Type B pancreatic cell (in vitro differentiated cells): ENCODE results near the gene ASXL1. TPM values are rescaled to one million over a fixed set of nuclear protein-coding genes. Genes with fewer than 3 reads are reported as not detected.

Experiments used
- DNase-seq: peaks from one replicate; pipeline ENCODE4 v3.0.0; 2021; ENCODE audit warnings: mixed read lengths; ENCODE audit not compliant: unreplicated experiment; ENCODE audit errors: extremely low spot score
- H3K27ac Mint-ChIP-seq: 2 replicates; pipeline ENCODE4 v1.8.0; 2021; ENCODE audit warnings: mild to moderate bottlenecking, mixed read lengths
- H3K27me3 Mint-ChIP-seq: 2 replicates; pipeline ENCODE4 v1.8.0; 2021; ENCODE audit warnings: mixed read lengths
- H3K36me3 Mint-ChIP-seq: 2 replicates; pipeline ENCODE4 v1.8.0; 2021; ENCODE audit warnings: mixed read lengths
- H3K4me1 Mint-ChIP-seq: one replicate; pipeline ENCODE4 v1.8.0; 2021; ENCODE audit warnings: mixed read lengths; ENCODE audit not compliant: unreplicated experiment
- H3K4me3 Mint-ChIP-seq: 2 replicates; pipeline ENCODE4 v1.8.0; 2021; ENCODE audit warnings: mild to moderate bottlenecking, mixed read lengths
- H3K9me3 Mint-ChIP-seq: 2 replicates; pipeline ENCODE4 v1.8.0; 2021; ENCODE audit warnings: mixed read lengths
- total RNA-seq: library from RNA; stranded (reverse); gene quantifications from 2 replicates; pipeline ENCODE4 v1.2.1, GENCODE V29; 2021; ENCODE audit warnings: low replicate concordance
- TF ChIP-seq, protein P1 (sequence below): fragments of 200-600 bp; sonication (generic); conservative IDR thresholded peaks from 2 replicates; pipeline ENCODE4 v1.5.0; 2021; ENCODE audit warnings: antibody characterized with exemption, mild to moderate bottlenecking

ASXL1 gene
- total RNA-seq, 1 donor from 2014 or later: 157 TPM

DNA sequence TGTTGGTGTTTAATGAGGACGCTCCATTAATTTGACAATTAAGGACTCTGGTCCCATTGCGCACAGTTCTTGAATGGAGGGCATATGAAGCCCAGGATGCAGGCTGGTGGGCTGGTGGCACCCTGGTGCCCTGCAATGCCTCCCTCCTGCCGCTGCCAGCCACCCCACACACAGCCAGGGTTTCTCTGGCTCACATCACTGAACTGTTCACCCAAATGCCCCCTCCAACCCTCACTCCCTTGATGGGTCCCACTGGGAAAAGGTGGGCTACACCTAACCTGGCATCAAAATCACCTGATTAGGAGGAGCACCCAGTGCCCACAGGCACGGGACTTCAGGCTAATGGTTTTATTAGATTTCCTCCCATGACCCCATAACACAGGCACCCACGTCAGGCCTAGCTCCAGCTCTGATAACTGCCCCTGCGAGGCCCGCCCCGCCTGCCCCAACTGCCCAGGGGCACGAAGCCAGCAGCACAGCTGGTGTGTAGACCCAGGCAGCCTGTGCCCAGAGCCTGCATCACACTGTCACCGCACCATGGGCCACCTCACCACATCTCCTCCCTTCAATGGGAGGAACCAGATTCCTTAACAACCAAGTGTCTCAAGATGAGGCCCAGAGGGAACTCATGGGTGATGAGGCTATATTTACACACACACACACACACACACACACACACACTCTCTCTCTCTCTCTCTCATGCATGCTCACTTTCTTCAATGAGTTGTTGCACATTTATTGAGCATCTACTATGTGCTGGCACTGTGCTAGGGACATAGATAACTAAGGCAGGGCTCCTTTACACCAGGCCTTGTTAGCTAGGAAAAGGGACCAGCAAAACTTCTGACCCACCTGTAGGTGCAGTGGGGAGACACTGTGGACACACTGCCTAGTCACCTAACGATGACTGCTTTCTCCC, 119.7 kb downstream of the ASXL1 start:
- Mint-ChIP-seq H3K27me3 (no peaks in the 10 kb centered on the region), H3K4me1 (peaks cover 70% of the 10 kb centered on the region), H3K4me3 (peak overlapping the region; percentile 23), H3K27ac (peak overlapping the region; percentile 96), H3K36me3 (no peaks in the 10 kb centered on the region), H3K9me3 (no peaks in the 10 kb centered on the region)
- TF ChIP-seq, protein P1, sequence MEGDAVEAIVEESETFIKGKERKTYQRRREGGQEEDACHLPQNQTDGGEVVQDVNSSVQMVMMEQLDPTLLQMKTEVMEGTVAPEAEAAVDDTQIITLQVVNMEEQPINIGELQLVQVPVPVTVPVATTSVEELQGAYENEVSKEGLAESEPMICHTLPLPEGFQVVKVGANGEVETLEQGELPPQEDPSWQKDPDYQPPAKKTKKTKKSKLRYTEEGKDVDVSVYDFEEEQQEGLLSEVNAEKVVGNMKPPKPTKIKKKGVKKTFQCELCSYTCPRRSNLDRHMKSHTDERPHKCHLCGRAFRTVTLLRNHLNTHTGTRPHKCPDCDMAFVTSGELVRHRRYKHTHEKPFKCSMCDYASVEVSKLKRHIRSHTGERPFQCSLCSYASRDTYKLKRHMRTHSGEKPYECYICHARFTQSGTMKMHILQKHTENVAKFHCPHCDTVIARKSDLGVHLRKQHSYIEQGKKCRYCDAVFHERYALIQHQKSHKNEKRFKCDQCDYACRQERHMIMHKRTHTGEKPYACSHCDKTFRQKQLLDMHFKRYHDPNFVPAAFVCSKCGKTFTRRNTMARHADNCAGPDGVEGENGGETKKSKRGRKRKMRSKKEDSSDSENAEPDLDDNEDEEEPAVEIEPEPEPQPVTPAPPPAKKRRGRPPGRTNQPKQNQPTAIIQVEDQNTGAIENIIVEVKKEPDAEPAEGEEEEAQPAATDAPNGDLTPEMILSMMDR: no peak
- DNase-seq: no peak

DNA sequence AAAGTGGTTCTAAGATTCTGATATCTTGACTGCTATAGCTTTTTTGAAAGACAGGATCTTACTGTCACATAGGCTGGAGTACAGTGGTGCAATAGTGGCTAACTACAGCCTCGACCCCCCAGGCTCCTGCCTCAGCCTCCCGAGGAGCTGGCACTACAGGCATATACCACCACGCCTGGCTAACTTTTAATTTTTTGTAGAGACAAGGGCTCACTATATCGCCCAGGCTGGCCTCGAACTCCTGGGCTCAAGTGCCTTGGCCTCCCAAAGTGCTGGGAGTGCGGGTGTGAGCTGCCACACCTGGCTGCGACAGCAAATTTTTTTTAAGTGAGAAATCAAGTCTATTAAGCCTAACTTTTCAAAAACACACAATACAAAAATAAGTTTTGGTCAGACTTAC, 120.4 kb downstream of the ASXL1 start:
- Mint-ChIP-seq H3K27ac (peak overlapping the region; percentile 17), H3K4me3 (no peak overlapping the region), H3K36me3 (no peaks in the 10 kb centered on the region), H3K4me1 (peaks cover 67% of the 10 kb centered on the region), H3K9me3 (no peaks in the 10 kb centered on the region), H3K27me3 (no peaks in the 10 kb centered on the region)
- DNase-seq: no peak
- TF ChIP-seq, protein P1: no peak

DNA sequence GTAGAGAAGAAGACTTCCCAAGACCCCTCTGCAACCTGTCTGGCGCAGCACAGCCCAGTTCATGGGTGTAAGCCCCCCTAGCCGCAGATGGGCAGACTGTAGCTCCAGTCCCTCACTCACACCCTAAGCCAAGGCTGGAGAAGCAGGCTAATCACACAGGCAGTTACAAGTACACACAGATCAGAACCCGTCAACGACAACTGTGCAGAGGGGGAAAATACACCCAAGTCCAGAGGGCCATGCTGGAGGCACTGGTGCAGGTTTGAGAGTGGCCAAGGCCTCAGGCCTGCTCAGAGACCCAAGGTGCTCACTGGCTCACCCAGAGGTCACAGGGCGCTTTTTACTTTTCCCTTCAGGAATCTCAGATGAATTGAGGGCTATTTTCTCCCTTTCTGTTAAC, 120.9 kb downstream of the ASXL1 start:
- no peaks in the 10 kb centered on the region for H3K36me3 Mint-ChIP-seq
- DNase-seq: no peak

DNA sequence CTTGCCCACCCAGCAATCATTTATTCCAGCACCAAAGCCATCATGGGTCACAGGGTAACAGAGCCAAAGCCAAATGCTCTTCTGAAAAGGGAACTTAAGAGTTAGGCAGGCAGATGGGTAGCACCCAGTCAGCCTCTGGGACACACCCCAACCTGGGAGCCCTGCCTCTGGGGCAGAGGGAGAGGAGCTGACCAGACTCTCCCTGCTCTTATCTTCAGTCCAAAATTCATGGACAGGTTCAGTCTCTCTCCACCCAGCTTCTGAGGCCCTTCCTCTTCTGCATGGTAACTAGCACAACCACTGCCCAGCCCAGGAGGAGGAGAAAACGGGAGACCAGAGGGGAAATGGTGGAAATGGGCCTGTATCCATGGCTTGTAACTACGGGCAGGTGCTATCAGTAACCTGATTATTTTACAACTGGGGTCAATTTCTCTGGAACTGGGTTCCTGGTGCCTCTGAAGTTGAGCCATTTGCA, 121.6 kb downstream of the ASXL1 start:
- TF ChIP-seq, protein P1: no peak
- Mint-ChIP-seq H3K27me3 (no peaks in the 10 kb centered on the region), H3K9me3 (no peaks in the 10 kb centered on the region), H3K4me3 (peak overlapping the region; percentile 52), H3K4me1 (peaks cover 62% of the 10 kb centered on the region), H3K36me3 (no peaks in the 10 kb centered on the region), H3K27ac (peak overlapping the region; percentile 79)
- DNase-seq: no peak

More for the DNA sequence above, 120.9 kb downstream of the ASXL1 start:
- H3K4me3 Mint-ChIP-seq: peak overlapping the region; percentile 64
- H3K9me3 Mint-ChIP-seq: no peaks in the 10 kb centered on the region
- TF ChIP-seq, protein P1: no peak
- peaks cover 65% of the 10 kb centered on the region for H3K4me1 Mint-ChIP-seq
- H3K27ac Mint-ChIP-seq: peak overlapping the region; percentile 17
- H3K27me3 Mint-ChIP-seq: no peaks in the 10 kb centered on the region

DNA sequence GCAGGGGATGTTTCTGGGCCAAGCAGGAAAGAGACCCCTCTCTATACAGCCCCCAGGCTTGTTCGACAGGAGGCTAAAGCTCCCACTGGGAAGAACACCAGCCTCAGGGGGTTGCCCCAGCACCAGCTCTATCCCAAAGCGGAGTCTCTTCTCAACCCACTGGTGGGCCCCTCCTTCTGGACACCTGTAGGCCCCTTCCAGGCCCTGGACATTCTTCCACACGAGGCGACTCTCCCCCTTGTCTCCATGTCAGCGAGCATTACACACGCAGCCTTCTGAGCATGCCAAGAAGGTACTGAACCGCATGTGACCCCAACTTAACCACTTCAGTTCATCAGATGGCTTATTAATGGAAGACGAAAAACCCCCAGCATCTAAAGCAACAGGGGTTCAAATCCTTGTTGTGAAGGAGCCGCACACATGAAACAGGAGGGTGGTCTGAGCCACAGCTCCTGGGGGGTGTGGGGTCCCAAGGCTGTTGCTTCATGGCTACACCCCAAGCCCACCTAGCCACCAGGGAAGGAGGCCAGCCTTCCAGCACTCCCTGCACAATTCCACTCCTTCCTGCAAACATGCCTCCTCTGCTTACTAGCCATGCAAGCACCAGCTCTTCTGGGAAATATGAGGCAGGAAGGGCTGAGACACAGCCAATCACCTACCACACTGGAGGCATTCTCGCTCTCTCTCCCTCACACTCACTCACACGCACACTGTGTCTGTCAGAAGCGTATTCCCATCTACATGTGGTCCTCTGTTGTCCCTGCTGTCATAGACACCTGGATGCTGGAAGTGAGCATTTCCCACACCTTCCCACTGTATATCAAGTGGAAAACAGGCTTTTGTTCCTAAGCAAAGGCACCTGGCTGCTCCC, 122.5 kb downstream of the ASXL1 start:
- Mint-ChIP-seq H3K36me3 (no peaks in the 10 kb centered on the region), H3K4me3 (peak overlapping the region; percentile 52), H3K4me1 (peaks cover 64% of the 10 kb centered on the region), H3K9me3 (no peaks in the 10 kb centered on the region), H3K27ac (peak overlapping the region; percentile 79), H3K27me3 (peaks cover 4% of the 10 kb centered on the region)
- TF ChIP-seq, protein P1: no peak
- no peak for DNase-seq
